Activated T-cell treated with anti-CD3 and anti-CD28 coated beads for 1 hour (primary cell): ENCODE measurements around the gene IL12RB1.
"Not testable (repeated sequence)": the region's sequence is repeated elsewhere in the genome, so short reads cannot be mapped to it uniquely, and the experiment has no call there.

Experiments used
- DNase-seq: peaks from one replicate; pipeline ENCODE4 v3.0.0-alpha.2; 2020; ENCODE audit warnings: low read depth

Gene IL12RB1

GRCh38 chr19:18110609-18111232 is 24.0 kb upstream of the IL12RB1 start:
- DNase-seq = no peak

GRCh38 chr19:18109733-18110608 is 23.2 kb upstream of the IL12RB1 start:
- DNase-seq = peak; percentile 33

- DNase-seq = no peak
These were observed 22.6 kb upstream of the IL12RB1 start for GRCh38 chr19:18109341-18109732.

- DNase-seq = no peak
These were observed 22.2 kb upstream of the IL12RB1 start for GRCh38 chr19:18108897-18109296.

DNA sequence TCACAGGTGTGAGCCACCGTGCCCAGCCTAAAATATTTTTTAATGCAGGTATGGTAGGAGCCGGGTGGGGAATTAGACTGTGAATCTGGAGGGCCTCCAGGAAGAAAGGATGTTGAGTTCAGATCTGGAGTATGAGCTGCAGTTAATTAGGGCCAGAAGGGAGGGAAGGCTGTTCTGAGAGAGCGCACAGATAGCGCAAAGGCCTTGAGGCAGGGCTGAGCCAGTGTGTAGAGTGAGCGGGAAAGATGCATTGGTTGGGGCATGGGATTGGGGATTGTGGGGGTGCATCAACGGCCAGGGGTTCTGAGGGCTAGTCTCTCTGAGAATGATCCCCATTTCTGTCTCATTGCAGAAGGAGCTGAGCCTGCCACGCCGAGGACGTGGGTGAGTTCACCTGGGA is 20.5 kb upstream of the IL12RB1 start:
- DNase-seq = no peak

DNA sequence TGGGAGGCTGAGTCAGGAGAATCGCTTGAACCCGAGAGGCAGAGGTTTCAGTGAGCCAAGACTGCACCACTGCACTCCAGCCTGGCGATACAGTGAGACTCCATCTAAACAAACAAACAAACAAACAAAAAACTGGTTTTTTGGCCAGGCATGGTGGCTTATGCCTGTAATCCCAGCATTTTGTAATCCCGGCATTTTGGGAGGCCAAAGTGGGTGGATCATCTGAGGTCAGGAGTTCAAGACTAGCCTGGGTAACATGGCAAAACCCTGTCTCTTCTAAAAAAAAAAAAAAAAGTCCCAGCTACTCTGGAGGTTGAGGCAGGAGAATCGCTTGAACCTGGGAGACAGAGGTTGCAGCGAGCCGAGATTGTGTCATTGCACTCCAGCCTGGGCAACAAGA is 18.5 kb upstream of the IL12RB1 start:
- not testable (repeated sequence) for DNase-seq

DNA sequence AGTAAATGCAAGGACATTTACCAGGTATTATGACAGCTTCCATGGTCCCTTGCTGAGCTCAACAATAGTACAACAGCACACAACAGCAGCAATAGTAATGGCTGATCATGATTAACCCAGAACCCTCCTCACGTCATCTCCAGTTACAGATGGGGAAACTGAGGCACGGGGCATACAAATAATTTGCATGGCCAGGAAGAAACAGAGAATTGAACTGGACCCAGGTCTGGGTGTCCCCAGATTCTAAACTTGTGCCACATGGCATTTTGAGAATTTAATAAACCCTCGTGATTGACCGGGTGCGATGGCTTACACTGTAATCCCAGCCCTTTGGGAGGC is 18.0 kb upstream of the IL12RB1 start:
- DNase-seq = no peak

- DNase-seq = no peak
These were observed 16.3 kb upstream of the IL12RB1 start for GRCh38 chr19:18102916-18103542.

GRCh38 chr19:18101268-18101667 is 14.5 kb upstream of the IL12RB1 start:
- DNase-seq = no peak

GRCh38 chr19:18100710-18101109 is 14.0 kb upstream of the IL12RB1 start:
- no peak for DNase-seq

- DNase-seq = no peak
These were observed 12.9 kb upstream of the IL12RB1 start for GRCh38 chr19:18099623-18099995.

- DNase-seq = no peak
These were observed 12.3 kb upstream of the IL12RB1 start for GRCh38 chr19:18098891-18099622.

DNA sequence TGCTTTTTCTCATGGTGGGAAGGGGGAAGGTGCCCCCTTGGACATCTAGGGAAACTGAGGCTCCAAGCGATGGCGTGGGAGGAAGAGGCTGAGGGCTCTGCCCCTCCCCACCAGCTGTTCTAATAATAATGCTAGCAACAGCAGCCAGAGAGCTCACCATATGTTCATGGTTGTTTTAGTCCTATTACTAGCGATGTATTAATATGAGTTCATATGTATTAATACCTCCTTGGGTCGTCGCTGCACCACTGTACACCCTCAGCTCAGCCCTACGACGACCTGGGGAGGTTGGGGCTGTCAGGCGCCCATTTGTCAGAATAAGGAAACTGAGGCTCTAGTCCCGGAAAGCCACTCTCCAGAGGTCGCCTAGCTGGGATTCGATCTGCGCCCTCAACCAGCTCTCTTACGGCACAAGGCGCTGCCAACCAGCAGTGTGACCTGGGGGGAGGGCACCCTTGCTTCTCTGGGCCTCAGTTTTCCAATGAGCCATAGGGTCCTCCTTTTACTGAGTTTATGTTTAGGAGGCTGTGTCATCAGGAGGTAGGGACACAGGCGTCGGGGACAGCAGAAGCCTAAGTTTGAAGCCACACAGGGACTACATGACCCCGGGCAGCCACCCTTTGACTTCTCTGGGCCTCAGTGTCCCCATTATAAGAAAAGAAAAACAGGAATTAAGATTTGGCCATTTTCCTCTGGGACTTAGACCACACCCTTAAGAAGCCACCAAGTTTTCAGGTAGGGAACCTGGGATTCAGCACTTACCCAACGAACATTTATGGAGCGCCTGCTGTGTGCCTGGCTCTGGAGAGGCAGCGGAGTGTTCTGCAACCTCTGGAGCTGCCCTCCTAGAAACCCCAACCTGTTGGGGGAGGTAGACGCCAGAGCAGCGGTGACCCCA is 11.5 kb upstream of the IL12RB1 start:
- DNase-seq = no peak

GRCh38 chr19:18097217-18097992 is 10.7 kb upstream of the IL12RB1 start, which contains the start of gene MAST3:
MAST3 (plus strand) TSS chr19:18097778; CDS start chr19:18097793, 15 bp downstream.
- DNase-seq = peak; percentile 88

- DNase-seq = no peak
These were observed 9.5 kb upstream of the IL12RB1 start for GRCh38 chr19:18096258-18096657.

GRCh38 chr19:18093439-18094161 is 6.9 kb upstream of the IL12RB1 start:
- no peak for DNase-seq

DNA sequence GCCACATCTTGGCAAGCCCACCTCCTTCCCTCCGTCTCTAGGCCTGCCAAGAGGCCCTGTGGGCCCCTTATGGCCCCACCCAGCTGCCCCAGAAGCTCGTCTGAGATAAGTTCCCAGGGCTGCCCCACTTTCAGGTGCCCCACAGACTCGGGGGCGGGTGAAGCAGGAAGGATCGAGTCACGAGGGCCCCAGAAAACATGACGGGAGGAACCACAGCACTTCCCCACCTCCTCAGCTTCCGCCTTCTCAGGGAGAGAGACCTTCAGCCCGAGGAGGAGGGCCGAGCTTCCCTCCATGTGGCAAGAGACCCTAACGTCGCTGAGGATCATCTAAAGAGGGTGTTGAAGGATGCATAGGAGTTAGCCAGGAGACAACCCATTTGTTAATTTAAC is 4.5 kb upstream of the IL12RB1 start:
- DNase-seq = peak; percentile 70

DNA sequence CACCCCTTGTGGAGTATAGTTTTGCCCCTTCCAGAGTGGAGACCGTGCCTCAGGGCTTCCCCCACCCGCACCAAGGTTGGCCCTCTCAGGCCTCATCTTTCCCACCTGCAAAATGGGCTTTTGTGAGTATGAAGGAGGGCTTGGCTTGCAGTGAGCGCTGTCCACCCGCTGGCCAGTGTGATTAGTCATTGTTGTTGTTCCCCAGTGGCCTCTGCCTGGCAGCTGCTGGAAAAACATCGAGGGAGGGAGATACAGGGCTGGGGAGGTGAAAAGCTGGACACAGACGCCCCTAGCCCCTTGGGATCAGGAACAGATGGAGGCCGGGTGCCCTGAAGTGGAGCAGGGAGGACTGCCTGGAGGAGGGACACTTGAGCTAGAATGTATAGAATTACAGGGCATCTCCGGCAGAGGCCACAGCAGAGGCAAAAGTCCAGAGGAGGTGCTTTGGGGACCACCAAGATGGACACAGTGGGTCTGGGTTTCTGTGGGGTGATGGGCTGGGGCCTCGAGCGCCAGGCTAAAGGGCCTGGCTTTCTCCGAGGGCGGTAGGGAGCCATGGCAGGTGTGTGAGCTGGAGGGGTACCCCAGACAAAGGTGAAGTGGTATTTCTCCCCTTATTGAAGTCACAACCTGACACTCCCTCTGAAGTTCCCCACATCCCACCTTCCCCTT is 3.9 kb upstream of the IL12RB1 start:
- no peak for DNase-seq

GRCh38 chr19:18089726-18090125 is 3.0 kb upstream of the IL12RB1 start:
- DNase-seq = no peak
